DOHH2 (cell line): ENCODE data around the gene SYT11.

Experiments used
- CTCF ChIP-seq: fragments of 200-600 bp; sonication (generic); IDR thresholded peaks from one replicate; pipeline ENCODE4 v1.5.1; 2014; ENCODE audit warnings: antibody characterized with exemption, mild to moderate bottlenecking, low read depth, low read length; ENCODE audit not compliant: poor library complexity, severe bottlenecking
- EZH2phosphoT487 ChIP-seq: fragments of 200-600 bp; sonication (generic); IDR thresholded peaks from 2 replicates; pipeline ENCODE4 v1.6.1; 2017; ENCODE audit warnings: borderline replicate concordance, mild to moderate bottlenecking, antibody characterized with exemption, low read length, moderate library complexity, mixed read lengths

- no peak for TF ChIP-seq CTCF
- TF ChIP-seq EZH2phosphoT487, result no peak
Measured at GRCh38 chr1:155856975-155857930, 2.1 kb upstream of the SYT11 start, which contains the start of gene GON4L.
